Measurements from ENCODE around the gene MPC1. TPM values are rescaled to one million over a fixed set of nuclear protein-coding genes. Genes with fewer than 3 reads are reported as not detected.
"Not testable (repeated sequence)": the region's sequence is repeated elsewhere in the genome, so short reads cannot be mapped to it uniquely, and the experiment has no call there.

Gene MPC1
- total RNA-seq, 1 experiment from 2014 or later, result 64.0 TPM

- no peak for DNase-seq (ENCODE audit: low spot score)
Observed at GRCh38 chr6:166381381-166381732, 1.4 kb downstream of the MPC1 start.

GRCh38 chr6:166379800-166380199 is 2.9 kb downstream of the MPC1 start:
- DNase-seq (ENCODE audit: low spot score), result no peak

GRCh38 chr6:166379103-166379586 is 3.6 kb downstream of the MPC1 start:
- no peak for DNase-seq (ENCODE audit: low spot score)

- no peak for DNase-seq (ENCODE audit: low spot score)
Observed at GRCh38 chr6:166377721-166378120, 5.0 kb downstream of the MPC1 start.

GRCh38 chr6:166375013-166375412 is 7.7 kb downstream of the MPC1 start:
- DNase-seq (ENCODE audit: low spot score), result no peak

- no peak for DNase-seq (ENCODE audit: low spot score)
Observed at GRCh38 chr6:166370489-166370888, 12.3 kb downstream of the MPC1 start.

- DNase-seq (ENCODE audit: low spot score), result no peak
Observed at GRCh38 chr6:166369782-166370181, 13.0 kb downstream of the MPC1 start.

- no peak for DNase-seq (ENCODE audit: low spot score)
Observed at GRCh38 chr6:166366921-166367320, 15.8 kb downstream of the MPC1 start.

GRCh38 chr6:166365806-166366205 is 16.9 kb downstream of the MPC1 start:
- no peak for DNase-seq (ENCODE audit: low spot score)

GRCh38 chr6:166365221-166365620 is 17.5 kb downstream of the MPC1 start:
- DNase-seq (ENCODE audit: low spot score), result no peak

GRCh38 chr6:166364456-166364855 is 18.3 kb downstream of the MPC1 start:
- no peak for DNase-seq (ENCODE audit: low spot score)

GRCh38 chr6:166362427-166362826 is 20.3 kb downstream of the MPC1 start:
- DNase-seq (ENCODE audit: low spot score), result not testable (repeated sequence)

- DNase-seq (ENCODE audit: low spot score), result no peak
Observed at GRCh38 chr6:166361077-166361429, 21.7 kb downstream of the MPC1 start.

- DNase-seq (ENCODE audit: low spot score), result no peak
Observed at GRCh38 chr6:166360243-166361076, 22.3 kb downstream of the MPC1 start.

- DNase-seq (ENCODE audit: low spot score), result no peak
Observed at GRCh38 chr6:166355552-166355951, 27.2 kb downstream of the MPC1 start.

GRCh38 chr6:166354965-166355364 is 27.8 kb downstream of the MPC1 start:
- DNase-seq (ENCODE audit: low spot score), result no peak

- DNase-seq (ENCODE audit: low spot score), result no peak
Observed at GRCh38 chr6:166354143-166354542, 28.6 kb downstream of the MPC1 start.

GRCh38 chr6:166353507-166353906 is 29.2 kb downstream of the MPC1 start:
- no peak for DNase-seq (ENCODE audit: low spot score)

- DNase-seq (ENCODE audit: low spot score), result no peak
Observed at GRCh38 chr6:166352923-166353322, 29.8 kb downstream of the MPC1 start.

GRCh38 chr6:166351715-166352285 is 30.9 kb downstream of the MPC1 start:
- DNase-seq (ENCODE audit: low spot score), result peak; percentile 54

- no peak for DNase-seq (ENCODE audit: low spot score)
Observed at GRCh38 chr6:166348305-166348949, 34.3 kb downstream of the MPC1 start.

GRCh38 chr6:166346965-166347364 is 35.8 kb downstream of the MPC1 start:
- DNase-seq (ENCODE audit: low spot score), result no peak

- no peak for DNase-seq (ENCODE audit: low spot score)
Observed at GRCh38 chr6:166346449-166346848, 36.3 kb downstream of the MPC1 start.
